CD4-positive, alpha-beta T cell (primary cell): ENCODE results near the gene HDAC9. TPM values are rescaled to one million over a fixed set of nuclear protein-coding genes. Genes with fewer than 3 reads are reported as not detected.

ENCODE experiments used
- ATAC-seq: fragments of 200-7000 bp; cut with Tn5 transposase; one replicate; pipeline ENCODE4 v1.10.0; 2022; ENCODE audit warnings: mild to moderate bottlenecking; ENCODE audit not compliant: poor library complexity
- CTCF ChIA-PET: fragments of 350-600 bp; sonication (Branson Sonifier 250); formaldehyde crosslinking; loops from one replicate; lab custom pipeline; 2021; ENCODE audit warnings: antibody characterized with exemption, inconsistent platforms; lab: Charles Lee
- POLR2A ChIA-PET: fragments of 350-600 bp; sonication (Branson Sonifier 250); formaldehyde crosslinking; loops from one replicate; lab custom pipeline; 2021; ENCODE audit warnings: antibody characterized with exemption, inconsistent platforms; lab: Charles Lee
- DNase-seq, 14 experiments: peaks; one replicate each; pipeline ENCODE4 v3.0.0-alpha.2; 2013 to 2020; ENCODE audit warnings: mixed read lengths in 2 of 14
- H3K27ac ChIP-seq, 2 donors: one replicate each; pipeline versions ENCODE4 v1.5.1 to v1.7.0; 2013; ENCODE audit warnings: low read length in 2 of 2, low read depth in 1 of 2, mild to moderate bottlenecking in 1 of 2
- H3K27me3 ChIP-seq, 2 experiments: 1 replicate in 1 of 2; 2 replicates in 1 of 2; pipeline versions ENCODE4 v1.6.1 to v1.7.0; 2013; ENCODE audit warnings: low read length in 2 of 2, control low read depth in 1 of 2, mild to moderate bottlenecking in 1 of 2, moderate library complexity in 1 of 2; ENCODE audit not compliant: insufficient read depth in 2 of 2, control insufficient read depth in 1 of 2
- H3K36me3 ChIP-seq: one replicate; pipeline ENCODE4 v1.6.1; 2013; ENCODE audit warnings: low read length, control low read depth; ENCODE audit not compliant: insufficient read depth
- H3K4me1 ChIP-seq: one replicate; pipeline ENCODE4 v1.6.1; 2013; ENCODE audit warnings: low read length, control low read depth; ENCODE audit not compliant: insufficient read depth
- H3K4me3 ChIP-seq: one replicate; pipeline ENCODE4 v1.5.1; 2013; ENCODE audit warnings: mild to moderate bottlenecking, low read length, moderate library complexity
- H3K9me3 ChIP-seq, 2 experiments: 1 replicate in 1 of 2; 2 replicates in 1 of 2; pipeline versions ENCODE4 v1.6.1 to v1.7.0; 2013; ENCODE audit warnings: low read length in 2 of 2, mild to moderate bottlenecking in 2 of 2, control low read depth in 1 of 2, moderate library complexity in 1 of 2; ENCODE audit not compliant: control insufficient read depth in 1 of 2, insufficient read depth in 1 of 2
- H3K27ac Mint-ChIP-seq: one replicate; pipeline ENCODE4 v1.8.0; 2020; ENCODE audit warnings: mixed read lengths
- H3K27me3 Mint-ChIP-seq: one replicate; pipeline ENCODE4 v1.8.0; 2021; ENCODE audit warnings: mixed read lengths
- H3K36me3 Mint-ChIP-seq: one replicate; pipeline ENCODE4 v1.8.0; 2021; ENCODE audit warnings: low read depth, mixed read lengths
- H3K4me1 Mint-ChIP-seq: one replicate; pipeline ENCODE4 v1.8.0; 2021; ENCODE audit warnings: low read depth, mixed read lengths
- H3K4me3 Mint-ChIP-seq: one replicate; pipeline ENCODE4 v1.8.0; 2020; ENCODE audit warnings: mild to moderate bottlenecking, mixed read lengths
- H3K9me3 Mint-ChIP-seq: one replicate; pipeline ENCODE4 v1.8.0; 2020; ENCODE audit warnings: mixed read lengths
- intact Hi-C, 2 experiments: fragments of 100-400 bp; cut with DNase I in 1 of 2; cut with micrococcal nuclease in 1 of 2; formaldehyde crosslinking; loops; one replicate each; pipeline versions ENCODE4 v1.15.1 to v1.9.0; 2023 to 2025; cut with DNase I, micrococcal nuclease
- total RNA-seq, 174 experiments: library from RNA in 2 of 174; stranded (reverse) in 2 of 174; gene quantifications; one replicate each; pipeline ENCODE4 v1.2.3 and lab custom pipeline; 2021 to 2026
- TF ChIP-seq, protein P1 (sequence below): fragments of 200-600 bp; IDR thresholded peaks from one replicate; pipeline ENCODE4 v1.8.0; 2022; ENCODE audit warnings: antibody characterized with exemption, mild to moderate bottlenecking

Gene HDAC9
- total RNA-seq, 2 experiments from 2014 or later, result 0.73 to 1.2 TPM

DNA sequence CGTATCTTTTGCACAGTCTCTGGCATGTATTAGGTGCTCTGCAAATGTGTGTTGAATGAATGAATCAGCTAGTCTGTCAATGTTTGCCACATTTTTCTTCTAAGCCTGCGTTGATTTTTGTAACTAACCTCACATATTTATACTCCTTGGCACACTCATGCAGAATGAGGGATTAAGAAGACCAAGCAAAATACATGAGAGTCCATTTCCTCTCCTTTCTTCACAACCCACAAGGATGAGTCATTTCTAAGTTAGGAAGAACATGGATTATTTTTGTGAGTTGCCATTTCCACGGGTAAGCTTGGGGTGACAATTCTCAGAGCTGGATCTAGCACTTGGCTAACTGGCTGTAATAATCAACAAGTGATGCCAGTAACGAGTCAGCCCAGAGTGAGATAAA lies 463.1 kb downstream of the HDAC9 start:
- H3K4me1 Mint-ChIP-seq, result no peaks in the 10 kb centered on the region
- CTCF ChIA-PET, result no interaction called here
- H3K27ac Mint-ChIP-seq, result no peak overlapping the region
- POLR2A ChIA-PET, result no interaction called here
- Histone ChIP-seq H3K27ac (no peak overlapping the region), H3K36me3 (no peaks in the 10 kb centered on the region), H3K9me3 (no peaks in the 10 kb centered on the region), H3K27me3 (no peaks in the 10 kb centered on the region), H3K4me3 (no peak overlapping the region), H3K4me1 (no peaks in the 10 kb centered on the region)
- intact Hi-C loops, result loop anchor here in 1 of 2 experiments (10.0 kb wide), 1 partner anchor 64 kb away; no protein-coding TSS in a partner anchor
- DNase-seq (no peak), ATAC-seq (no peak)
- H3K9me3 Mint-ChIP-seq, result no peaks in the 10 kb centered on the region
- TF ChIP-seq, protein P1, sequence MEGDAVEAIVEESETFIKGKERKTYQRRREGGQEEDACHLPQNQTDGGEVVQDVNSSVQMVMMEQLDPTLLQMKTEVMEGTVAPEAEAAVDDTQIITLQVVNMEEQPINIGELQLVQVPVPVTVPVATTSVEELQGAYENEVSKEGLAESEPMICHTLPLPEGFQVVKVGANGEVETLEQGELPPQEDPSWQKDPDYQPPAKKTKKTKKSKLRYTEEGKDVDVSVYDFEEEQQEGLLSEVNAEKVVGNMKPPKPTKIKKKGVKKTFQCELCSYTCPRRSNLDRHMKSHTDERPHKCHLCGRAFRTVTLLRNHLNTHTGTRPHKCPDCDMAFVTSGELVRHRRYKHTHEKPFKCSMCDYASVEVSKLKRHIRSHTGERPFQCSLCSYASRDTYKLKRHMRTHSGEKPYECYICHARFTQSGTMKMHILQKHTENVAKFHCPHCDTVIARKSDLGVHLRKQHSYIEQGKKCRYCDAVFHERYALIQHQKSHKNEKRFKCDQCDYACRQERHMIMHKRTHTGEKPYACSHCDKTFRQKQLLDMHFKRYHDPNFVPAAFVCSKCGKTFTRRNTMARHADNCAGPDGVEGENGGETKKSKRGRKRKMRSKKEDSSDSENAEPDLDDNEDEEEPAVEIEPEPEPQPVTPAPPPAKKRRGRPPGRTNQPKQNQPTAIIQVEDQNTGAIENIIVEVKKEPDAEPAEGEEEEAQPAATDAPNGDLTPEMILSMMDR, result no peak
- no peak overlapping the region for H3K4me3 Mint-ChIP-seq
- no peaks in the 10 kb centered on the region for H3K36me3 Mint-ChIP-seq
- H3K27me3 Mint-ChIP-seq, result no peaks in the 10 kb centered on the region

DNA sequence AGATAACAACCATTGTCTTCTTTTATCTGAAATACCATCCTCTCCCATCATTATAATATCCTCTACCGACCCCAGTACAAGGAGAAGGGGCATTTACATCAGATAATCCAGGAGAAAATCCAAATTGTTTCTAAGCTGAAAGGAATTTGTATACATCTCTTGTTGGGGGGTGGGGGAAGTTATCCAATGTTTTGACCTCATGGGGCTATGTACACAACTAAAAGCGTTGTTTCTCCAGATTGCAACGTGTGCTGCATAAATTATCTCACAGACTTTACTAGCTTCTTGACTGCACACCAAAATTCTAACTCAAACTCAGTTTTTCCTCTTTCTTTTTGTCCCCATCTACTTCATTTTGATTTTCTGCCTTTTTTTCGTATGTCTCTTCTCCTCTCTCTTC lies 465.2 kb downstream of the HDAC9 start:
- Histone ChIP-seq H3K9me3 (no peaks in the 10 kb centered on the region), H3K27me3 (no peaks in the 10 kb centered on the region), H3K4me1 (no peaks in the 10 kb centered on the region), H3K27ac (no peak overlapping the region), H3K4me3 (no peak overlapping the region), H3K36me3 (no peaks in the 10 kb centered on the region)
- ChIA-PET CTCF (no interaction called here), POLR2A (no interaction called here)
- intact Hi-C loops, result no loop called here
- TF ChIP-seq, protein P1, result no peak
- Mint-ChIP-seq H3K4me3 (no peak overlapping the region), H3K27ac (no peak overlapping the region), H3K9me3 (no peaks in the 10 kb centered on the region), H3K36me3 (no peaks in the 10 kb centered on the region), H3K4me1 (no peaks in the 10 kb centered on the region), H3K27me3 (no peaks in the 10 kb centered on the region)
- DNase-seq (no peak), ATAC-seq (no peak)

DNA sequence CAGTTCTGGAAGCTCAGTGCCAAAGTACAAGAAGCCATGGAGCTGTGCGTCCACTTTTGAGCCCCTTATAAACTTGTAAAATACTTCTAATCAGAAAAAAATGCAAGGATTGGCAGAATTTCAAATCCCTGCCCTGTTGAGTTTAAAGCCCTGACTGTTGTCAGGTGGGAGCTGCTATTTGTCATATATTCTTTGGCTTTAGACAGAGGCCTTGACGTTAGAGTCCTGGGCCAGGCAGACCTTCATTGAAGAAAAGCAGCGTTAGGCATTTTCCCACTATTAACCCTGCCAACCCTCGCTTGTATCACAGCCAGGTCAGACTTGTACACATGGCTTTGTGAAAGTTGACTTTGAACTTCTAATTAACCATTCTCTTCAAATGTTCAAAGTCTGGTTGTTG lies 466.5 kb downstream of the HDAC9 start:
- Mint-ChIP-seq H3K4me1 (no peaks in the 10 kb centered on the region), H3K36me3 (no peaks in the 10 kb centered on the region), H3K27ac (no peak overlapping the region), H3K4me3 (no peak overlapping the region), H3K9me3 (no peaks in the 10 kb centered on the region), H3K27me3 (no peaks in the 10 kb centered on the region)
- Histone ChIP-seq H3K9me3 (peaks cover 0 to 5% of the 10 kb centered on the region in 2 experiments), H3K4me1 (no peaks in the 10 kb centered on the region), H3K4me3 (no peak overlapping the region), H3K36me3 (no peaks in the 10 kb centered on the region), H3K27ac (no peak overlapping the region), H3K27me3 (no peaks in the 10 kb centered on the region)
- ChIA-PET CTCF (no interaction called here), POLR2A (no interaction called here)
- TF ChIP-seq, protein P1, result no peak
- intact Hi-C loops, result no loop called here
- DNase-seq (no peak), ATAC-seq (no peak)
